Keratinocyte (primary cell): ENCODE results near the gene FEM1B.

Experiments
- CTCF ChIP-seq, 3 experiments: IDR thresholded peaks in 1 of 3; conservative IDR thresholded peaks in 1 of 3; optimal IDR thresholded peaks in 1 of 3; 2 replicates in 2 of 3; 3 replicates in 1 of 3; pipeline versions ENCODE3 to v1.5.1; 2011; ENCODE audit warnings: low read length in 3 of 3, mild to moderate bottlenecking in 3 of 3, moderate library complexity in 2 of 3, control low read depth in 1 of 3, inconsistent platforms in 1 of 3; ENCODE audit not compliant: insufficient read depth in 2 of 3; ENCODE audit errors: extremely low read depth in 1 of 3
- EZH2 ChIP-seq: IDR thresholded peaks from one replicate; pipeline ENCODE4 v1.6.1; 2012; ENCODE audit warnings: inconsistent platforms, mild to moderate bottlenecking, low read length, moderate library complexity

- TF ChIP-seq EZH2 (no peak), CTCF (optimal IDR thresholded peaks at IDR 0.05 in 1 of 3, IDR thresholded peaks at IDR 0.05 in 1 of 3, conservative IDR thresholded peaks at IDR 0.05 in 1 of 3; ENCODE audit: extremely low read depth in 1 of 3, insufficient read depth in 2 of 3, low read length in 3 of 3) (no peak)
Observed at GRCh38 chr15:68281008-68281407, 3.5 kb downstream of the FEM1B start.
